Activated T-cell treated with anti-CD3 and anti-CD28 coated beads, Interleukin-2, amount 50 U/mL, for 48 hours (primary cell): ENCODE results near the gene GRID1.
A peak's percentile ranks its signal among the peaks of the same experiment; 100 is the strongest.

Experiments used
- DNase-seq, 2 experiments: peaks; one replicate each; pipeline ENCODE4 v3.0.0-alpha.2; 2020

GRID1 gene

DNA sequence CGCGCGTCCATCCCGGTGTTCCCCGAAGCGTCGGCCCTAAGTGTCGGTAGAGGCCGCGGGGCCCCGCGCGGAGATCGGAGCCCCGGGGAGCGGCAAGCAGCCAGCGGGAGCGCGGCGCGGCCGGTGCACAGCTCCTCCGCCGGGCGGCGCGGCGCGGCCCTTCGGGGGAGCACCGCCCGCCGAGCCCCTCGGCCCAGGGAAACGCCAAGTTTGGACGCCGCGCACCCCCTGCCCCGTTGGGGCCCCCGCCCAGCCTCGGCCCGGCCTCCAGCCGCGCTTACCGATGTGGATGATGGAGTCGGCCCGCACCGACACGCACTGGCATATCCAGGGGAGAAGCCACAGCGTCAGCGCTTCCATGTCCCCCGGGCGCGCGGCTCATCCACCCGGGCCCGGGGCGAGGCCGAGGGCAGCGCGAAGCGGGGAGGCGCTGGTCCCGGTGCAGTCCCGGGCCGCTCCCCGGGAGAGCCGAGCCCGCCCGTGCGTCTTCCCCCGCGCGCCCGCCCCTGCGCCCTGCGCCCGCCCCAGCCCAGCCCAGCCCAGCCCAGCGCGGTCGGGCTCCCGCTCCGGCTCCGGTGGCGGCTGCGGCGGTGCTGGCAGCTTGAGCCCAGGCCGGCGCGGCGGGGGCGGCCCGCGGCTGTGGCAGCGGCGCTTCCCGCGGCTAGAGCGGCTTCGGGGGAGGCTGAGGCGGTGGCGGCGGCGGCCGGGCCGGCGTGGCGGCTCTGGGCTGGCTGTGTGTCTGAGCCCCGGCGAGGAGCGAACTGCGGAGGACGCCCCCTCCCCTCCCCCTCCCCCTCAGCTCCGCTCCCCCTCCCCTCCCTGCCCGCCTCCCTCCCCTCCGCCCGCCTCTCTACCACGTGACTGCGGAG is at the start of gene GRID1:
GRID1 (minus strand) TSS at position 763 of the 869 bp plus-strand sequence.
- peak; percentile 39 to 46 for DNase-seq

DNA sequence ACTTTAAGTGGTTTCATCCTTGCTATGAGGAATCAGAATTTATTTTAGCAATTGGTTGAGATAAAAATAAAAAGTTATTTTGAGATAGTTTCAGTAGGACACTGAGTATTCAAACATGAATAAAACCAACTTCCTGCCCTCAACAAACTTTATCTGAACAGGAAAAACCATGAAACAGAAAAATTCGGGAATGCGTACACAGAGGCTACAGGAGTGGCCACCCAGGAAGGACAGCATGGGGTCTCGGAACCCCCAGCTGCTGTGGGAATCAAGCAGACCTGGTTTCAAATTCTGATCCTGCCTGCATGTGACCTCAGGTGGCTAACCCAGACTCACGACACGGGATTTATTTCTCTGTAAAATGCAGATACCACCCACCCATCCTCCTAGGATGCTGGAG is 49.0 kb upstream of the GRID1 start:
- DNase-seq = no peak

DNA sequence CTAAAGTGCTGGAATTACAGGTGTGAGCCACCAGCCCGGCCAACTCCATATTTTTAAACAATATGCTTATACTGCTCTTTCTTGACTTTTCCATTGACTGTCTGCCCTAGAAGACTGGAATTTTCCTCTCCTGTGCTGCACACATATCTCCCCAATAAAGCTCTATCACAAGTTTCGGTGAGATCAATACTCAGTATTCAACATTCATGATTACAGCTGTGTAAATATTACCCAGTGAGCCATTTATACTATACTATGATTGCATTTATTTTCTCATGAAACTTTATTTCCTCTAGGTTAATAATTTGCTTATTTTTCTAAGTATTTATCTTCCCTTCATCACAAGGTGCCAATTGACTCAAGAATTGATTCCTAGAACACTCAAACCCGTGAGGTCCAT is 48.5 kb upstream of the GRID1 start:
- DNase-seq = no peak

DNA sequence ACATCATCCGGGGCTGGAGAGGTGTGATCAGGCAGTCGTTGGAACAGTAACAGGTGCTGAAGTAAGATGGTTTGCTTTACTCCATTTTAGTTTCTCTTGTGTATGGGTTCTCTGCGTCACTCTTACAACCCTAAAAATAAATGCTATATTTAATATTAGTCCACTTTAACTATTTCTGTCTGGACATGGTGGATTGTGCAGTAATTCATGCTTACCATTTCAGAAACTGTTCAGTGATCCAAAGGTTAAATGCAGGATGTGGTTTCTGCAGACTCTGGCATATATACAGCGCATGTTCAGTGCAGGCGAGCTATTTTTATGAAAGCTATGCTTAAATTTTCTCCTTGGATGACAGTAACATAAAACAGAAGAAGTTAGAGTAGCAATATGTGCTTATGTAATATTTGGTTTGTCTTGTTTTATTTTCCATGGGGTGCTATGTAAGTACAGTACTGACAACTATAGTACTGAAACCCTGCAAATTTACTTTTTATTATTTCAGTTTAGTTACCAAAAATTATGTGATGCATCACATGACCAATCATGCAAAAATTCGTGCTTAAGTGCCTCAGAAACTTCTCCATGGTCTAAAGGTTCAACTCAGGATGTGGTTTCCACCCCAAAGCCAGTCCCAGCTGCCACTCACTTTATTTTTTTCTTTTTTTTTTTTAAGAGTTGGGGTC is 46.6 kb upstream of the GRID1 start:
- DNase-seq = no peak

DNA sequence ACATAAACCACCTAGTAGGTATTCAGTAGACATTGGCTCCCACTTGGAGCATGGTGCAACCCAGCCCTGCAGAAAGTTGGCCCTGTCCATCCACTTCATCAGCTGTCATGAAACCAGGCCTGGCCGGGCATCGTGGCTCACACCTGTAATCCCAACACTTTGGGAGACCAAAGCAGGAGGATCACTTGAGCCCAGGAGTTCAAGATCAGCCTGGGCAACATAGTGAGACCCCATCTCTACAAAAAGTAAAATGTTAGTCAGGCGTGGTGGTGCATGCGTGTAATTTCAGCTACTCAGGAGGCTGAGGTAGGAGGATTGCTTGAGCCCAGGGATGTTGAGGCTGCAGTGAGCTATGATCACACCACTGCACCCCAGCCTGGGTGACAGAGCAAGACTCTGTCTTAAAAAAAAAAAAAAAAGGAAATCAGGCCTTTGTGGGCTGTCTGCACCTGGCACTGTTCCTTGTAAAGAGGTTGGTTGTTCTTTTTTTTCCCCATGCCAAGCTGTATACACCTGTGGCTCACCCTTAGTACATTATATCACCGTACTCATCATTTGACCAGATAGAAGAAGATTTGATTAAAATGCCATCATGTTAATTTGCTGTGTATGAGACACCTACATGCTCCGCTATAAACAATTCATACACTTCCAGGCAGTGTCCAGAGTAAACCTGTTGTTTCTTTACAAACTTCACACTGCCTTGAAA is 45.4 kb upstream of the GRID1 start:
- peak in 1 of 2 experiments; percentile 32 for DNase-seq

DNA sequence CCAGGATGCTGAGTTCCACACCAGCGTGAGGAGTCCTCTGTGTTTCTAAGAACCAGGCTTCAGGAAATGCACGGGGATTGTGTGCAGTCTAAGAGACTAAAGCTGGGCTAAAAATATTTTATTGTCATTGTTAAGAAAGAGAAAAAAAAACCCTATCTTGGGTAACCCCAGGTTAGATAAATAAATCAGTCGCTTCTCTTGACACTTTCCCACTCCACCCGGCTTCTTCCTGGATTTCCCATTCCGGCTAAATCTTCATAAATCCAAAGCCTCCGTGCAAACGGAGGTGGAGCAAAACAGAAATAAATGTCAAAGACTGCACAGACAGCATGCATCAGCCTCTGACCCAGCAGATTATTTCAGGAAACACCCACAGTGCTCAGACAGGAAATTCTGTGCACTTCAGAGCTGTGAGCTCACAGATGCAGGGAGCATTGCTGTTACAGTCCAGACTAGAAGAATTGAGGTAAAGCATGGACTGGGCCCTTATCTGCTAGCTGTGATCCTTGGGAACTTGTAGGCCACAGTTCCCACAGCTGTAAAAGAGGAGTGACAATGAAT is 44.8 kb upstream of the GRID1 start:
- peak; percentile 45 to 56 for DNase-seq

DNA sequence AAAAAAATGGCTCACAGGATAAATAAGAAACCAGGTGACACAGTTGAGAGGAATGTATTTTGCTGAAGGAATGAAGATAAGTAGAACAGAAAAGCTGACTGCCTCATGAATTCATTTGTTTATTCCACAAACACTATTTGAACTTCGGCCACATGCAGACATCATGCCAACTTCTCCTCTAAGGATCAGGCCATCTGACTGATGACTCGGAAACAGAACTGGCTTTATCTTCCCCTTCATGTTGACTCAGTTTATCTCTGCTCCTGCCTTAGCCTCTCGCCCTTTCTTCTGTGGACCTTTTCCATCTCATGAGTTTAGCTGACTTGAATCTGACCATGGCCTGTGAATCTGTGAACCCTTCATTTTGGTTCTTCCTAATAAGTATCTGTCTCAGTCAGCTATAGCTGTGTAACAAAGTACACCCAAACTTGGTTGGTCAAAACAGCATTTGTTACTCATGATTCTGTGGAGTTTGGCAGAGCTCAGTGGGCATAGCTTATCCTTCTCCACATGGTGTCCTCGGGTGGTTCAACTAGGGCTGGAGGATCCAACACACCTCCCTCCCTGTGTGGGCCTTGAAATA is 44.0 kb upstream of the GRID1 start:
- DNase-seq = no peak

DNA sequence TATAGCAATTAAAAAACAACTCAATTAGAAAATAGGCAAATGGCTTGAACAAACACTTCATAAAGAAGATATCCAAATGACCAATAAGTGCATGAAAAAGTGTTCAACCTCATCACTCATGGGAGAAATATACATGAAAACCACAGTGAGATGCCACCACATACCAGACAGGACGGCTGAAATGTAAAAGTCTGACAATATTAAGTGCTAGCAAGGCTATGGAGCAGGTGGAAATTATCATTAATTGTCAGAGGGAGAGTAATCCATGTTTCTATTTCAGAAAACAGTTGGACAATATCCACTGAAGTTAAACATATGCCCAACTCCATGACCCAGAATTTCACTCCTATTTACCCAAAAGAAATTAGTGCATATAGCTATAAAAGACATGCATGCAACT is 42.6 kb upstream of the GRID1 start:
- no peak for DNase-seq

DNA sequence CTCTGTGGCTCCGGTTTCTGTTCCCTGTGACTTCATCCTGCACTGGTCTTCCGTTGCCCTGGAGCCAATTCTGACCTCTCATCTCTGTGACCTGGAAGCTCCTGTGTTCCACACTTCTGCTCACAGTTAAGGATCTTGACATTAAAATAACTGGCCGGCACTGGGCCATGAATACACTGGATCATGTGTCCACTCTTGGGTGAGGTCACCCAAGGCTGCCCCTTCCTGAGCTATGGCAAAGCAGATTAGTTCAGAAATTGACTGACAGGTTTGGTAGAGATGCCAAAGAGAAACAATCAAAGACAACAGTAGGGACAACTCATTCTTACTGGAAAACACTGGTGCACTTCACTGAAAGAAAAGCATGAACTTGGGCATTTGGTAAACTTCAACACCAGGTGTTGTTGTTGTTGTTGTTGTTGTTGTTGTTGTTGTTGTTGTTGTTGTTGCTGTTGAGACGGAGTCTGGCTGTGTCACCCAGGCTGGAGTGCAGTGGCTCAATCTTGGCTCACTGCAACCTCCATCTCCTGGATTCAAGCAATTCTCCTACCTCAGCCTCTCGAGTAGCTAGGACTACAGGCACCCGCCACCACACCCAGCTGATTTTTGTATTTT is 36.7 kb upstream of the GRID1 start:
- no peak for DNase-seq

DNA sequence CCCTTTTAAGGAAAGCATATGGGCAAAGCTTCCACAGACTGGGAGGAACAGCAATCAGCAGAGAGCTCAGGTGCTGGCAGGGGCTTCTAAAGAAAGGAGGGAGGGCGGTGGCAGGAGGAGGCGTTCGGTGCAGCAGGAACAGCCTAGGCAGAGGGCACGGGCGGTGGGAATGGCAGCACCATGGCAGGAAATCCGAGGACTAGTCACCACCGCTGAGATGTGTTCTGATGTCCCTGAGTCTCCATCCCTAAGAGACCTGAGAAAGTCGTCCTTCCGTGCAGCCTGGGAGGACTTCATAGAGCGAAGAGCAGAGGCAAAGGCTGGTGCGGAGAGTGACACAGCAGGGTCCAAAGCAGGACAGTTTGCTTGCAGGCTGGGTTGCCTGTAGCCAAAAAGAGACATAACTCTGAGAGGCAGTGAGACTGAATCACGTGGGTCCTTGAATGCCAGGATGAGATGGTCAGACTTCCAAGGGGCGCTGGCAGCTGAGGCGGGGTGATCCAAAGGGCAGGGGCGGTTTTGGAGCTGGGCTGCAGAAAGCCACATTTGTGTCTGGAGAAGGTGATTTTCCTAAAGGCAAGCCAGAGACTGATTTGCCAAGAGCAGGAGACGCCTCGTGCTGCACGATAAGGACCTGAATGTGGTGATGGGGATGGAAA is 35.8 kb upstream of the GRID1 start:
- DNase-seq = no peak

DNA sequence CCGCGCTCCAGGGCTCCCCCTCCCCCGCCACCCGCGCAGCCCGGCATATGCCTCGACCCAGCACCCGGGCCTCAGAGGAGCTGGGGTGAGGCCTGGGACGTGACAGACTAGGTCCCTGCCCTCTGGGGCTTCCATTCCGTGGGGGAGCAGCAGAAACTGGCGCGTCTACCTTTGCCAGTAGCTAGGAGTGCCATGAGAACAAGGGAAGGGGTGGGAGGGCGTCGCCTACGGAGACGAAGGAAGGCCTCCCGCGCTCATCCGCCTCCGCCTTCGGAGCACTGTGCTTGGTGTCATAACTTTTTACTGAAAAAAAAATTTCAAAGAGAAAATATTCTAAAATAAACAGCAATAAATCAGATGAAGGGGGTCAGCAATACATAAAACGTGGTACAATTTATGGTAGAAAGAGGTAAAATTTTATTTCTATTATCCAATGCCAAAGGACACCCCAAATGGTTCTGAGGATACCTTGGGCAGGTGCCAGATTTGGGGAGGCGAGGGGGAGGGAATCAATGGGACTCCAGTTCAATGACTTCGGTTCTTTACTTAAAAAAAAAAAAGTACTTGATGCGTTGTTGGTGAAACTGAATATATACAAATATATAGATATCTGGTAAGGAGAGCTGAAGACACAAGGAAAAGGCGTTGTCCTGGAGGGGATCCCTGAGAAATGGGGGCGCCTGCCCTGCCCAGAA is 35.1 kb upstream of the GRID1 start:
- DNase-seq = peak; percentile 48 to 51

DNA sequence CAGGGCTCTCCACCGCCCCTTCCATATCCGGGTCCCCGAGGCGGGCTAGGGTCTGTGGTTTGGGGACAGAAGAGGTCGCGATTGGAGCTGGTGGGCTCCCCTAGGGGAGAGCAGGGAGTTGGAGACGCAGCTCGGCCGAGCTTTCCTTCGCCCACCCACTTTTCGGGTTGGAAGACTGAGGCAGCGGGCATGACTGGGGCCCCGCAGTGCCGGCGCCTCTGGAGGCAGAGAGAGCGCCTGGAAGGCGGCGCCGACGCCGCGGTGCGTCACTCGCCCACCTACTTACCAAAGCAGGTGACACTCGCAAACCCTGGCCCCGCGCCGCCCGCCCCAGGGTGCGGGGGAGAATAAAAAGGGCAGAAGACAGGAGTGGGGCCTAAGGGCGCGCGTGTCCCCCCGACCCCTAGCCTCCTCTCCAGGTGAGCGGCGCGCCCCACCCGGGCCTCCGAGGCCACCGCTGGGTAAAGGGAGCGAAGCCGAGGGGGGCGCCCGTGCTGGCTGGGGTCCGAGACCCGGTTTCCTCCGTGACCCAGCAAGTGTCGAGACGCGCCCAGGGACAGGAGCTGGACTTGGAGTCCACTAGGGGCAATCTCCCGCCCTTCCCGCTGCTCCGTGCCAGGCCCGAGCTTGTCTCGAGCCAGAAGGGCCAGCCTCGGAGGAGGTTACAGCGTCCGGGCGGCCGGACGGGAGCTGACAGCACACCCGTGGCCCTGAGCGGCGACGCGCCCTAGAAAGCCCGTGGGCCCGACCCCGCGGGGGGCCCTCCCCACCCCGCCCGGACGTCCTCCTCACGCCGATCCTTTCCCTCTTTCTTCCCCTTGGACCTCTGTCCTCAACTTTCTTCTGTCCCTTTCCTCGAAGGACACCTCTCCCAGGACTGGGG is 34.4 kb upstream of the GRID1 start:
- DNase-seq = peak; percentile 82 to 85

DNA sequence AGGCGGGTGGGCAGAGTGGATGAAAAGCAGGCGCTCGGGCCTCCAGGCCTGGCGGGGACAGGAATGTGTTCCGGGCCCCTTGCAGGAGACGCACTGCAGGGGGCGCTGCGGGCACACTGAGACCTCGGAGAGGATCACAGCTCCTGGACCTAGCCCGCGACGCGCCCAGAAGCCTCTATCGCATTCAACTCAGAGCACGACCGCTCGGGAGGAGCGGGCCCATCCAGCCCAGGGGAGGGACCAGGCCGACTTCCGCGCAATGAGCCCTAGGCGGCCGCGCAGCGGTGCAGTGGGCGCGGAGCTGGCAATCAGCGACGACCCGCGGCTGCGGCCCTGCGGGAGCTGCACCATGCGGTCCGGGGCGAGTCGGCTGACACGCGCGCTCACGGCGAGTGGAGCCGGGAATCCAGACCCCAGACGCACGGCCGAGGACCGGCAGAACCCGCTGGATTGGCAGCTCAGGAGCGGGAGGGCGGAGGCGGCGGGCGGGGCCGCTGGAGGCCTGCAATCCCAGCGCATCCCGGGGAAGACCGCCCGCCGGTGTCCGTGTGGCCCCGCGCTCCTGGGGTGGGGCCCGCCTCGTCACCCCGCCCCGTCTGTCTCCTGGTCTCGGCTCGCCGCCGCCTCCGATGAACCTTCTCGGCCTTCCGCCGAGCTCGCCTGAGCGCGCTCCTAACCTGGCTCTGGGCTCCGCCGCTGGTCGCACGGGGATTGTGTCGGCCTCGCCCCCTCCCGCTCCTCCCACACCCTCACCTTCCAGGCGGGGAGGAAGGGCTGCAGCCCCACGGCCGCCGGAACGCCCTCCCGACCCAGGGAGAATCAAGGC is 33.5 kb upstream of the GRID1 start:
- peak; percentile 97 for DNase-seq

DNA sequence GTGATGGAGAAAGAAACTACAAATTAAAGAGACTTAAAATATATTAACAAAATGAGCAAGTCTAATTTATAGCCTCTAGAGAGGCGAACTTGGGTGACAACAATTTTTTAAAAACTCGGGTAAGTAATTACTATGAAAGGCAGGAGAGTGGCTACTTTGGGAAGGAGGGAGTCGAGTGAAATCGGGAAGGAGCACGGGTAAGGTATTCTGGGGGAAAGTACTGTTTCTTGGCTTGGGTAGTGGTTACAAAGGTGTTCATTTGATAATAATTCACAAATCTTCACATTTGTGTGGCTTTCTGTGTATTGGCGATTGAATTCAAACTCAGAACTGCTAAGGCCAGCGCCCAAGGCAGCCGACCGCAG is 32.9 kb upstream of the GRID1 start:
- no peak for DNase-seq

DNA sequence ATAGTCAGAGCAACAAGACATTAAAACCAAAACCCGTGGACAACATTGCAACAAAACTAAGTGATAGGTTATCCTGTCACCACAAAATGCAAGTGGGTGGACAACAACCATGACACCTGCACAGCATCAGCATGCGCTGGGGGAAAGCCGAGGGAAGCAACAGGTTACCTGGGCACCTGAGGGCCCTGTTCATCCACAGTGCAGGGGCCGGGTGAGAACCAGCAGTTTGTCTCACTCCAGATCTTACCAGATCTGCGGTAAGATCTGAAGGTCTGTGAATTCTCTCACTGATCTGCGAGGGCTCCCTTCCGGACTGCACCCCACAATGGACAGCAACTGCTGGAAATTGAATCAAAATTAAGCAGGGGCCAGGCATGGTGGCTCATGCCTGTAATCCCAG is 30.5 kb upstream of the GRID1 start:
- DNase-seq = no peak

DNA sequence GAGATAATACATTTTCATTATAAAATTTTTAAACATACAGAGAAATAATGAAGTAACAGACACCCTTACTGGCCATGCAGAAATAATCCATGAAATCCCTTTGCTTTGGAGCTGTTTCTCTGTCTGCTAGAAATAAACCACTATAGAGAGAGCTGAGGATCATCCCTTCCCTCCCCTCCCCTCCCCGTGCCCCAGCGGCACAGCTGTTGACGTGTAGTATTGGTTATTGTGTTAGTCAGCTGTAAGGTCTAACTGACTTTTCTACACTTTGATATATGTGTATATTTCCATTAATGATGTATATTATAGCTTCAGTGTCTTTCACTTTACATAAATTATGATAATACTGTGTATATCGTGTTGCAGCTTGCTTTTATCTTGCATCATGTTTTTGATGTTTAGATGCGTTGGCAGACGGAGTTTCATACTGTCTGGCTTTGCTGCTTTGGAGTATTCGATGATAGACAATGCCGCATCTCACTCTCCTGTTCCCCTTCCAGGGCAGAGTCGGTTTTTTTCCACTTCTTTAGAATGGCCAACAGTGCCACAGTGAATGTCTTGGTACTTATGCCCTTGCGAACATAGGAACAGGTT is 27.4 kb upstream of the GRID1 start:
- DNase-seq = no peak

DNA sequence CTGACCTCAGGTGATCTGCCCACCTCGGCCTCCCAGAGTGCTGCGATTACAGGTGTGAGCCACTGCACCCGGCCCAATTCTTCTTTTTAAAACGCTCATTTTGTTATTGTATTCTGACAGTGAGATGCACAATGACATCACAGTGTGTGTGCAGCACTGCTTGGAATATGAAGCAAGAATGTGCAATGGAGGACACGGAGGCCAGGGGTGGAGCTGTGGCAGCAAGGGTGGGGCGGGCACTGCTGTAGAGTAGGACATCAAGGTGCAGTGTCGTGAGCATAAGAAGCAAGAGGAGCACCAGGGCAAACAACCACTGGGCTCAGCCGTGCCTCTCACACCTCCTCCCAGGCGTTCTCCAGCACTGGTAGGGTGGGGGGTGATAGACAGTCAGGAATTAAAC is 26.8 kb upstream of the GRID1 start:
- DNase-seq = no peak

DNA sequence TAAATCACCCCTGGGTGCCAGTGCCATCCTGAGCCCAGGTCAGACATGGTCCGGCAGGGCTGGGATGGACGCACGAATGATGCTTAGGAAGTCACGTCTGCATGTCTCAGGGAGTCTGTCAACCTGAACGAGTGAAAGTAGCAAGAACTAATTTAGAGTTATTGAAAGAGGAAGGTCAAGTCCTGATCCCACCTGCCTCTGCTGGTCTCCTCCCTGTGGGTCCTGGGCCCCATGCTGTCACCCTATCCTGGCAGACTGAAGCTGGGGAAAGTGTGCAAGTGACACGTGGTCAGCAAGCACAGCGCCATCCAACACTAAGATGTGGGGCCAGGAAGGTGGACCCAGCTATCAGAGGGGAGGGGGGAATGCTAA is 26.1 kb upstream of the GRID1 start:
- no peak for DNase-seq
